HG03095 (cell line): ENCODE results near the gene KLK14.

ENCODE experiments used
- ATAC-seq: cut with Tn5 transposase; IDR thresholded peaks from one replicate; pipeline ENCODE4 v1.9.1; 2021; ENCODE audit warnings: moderate library complexity; ENCODE audit not compliant: unreplicated experiment

KLK14 gene

GRCh38 chr19:51089786-51090185 lies 7.1 kb upstream of the KLK14 start:
- ATAC-seq = no peak

DNA sequence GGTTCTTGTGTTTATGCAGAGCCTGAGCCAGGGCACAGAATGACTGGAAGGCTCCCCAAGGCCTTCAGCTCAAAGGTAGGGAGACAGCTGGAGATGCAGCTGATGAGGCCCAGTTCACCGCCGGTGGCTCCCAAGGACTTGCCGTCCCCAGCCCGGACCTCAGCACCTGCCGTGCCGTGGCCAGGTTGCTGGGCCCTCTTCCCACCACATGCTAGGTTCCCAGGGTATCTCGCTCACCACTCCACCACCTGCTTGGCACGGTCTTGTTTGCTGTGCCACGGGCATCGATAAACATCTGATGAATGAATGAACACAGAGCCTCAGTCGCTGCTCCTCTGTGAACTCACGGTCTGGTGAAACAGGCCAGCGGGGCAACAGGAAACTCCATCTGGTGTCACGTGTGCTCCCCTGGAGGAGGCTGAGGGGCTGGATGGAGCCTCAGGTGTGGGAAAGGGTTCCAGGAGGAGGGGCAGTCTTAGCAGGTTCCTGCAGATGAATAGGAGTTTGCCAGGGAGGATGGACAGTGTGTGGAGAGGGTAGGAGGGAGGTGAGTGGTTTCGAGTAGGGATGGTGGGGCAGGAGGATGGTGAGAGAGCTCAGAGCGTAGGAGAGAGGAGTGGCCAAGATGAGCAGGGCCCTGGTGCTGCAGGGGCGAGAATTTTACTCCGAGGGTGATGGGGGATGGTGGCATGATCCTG lies 3.6 kb upstream of the KLK14 start:
- ATAC-seq = no peak

GRCh38 chr19:51084505-51084904 lies 1.8 kb upstream of the KLK14 start:
- ATAC-seq = no peak

GRCh38 chr19:51083783-51084182 lies 1.1 kb upstream of the KLK14 start:
- ATAC-seq = no peak

DNA sequence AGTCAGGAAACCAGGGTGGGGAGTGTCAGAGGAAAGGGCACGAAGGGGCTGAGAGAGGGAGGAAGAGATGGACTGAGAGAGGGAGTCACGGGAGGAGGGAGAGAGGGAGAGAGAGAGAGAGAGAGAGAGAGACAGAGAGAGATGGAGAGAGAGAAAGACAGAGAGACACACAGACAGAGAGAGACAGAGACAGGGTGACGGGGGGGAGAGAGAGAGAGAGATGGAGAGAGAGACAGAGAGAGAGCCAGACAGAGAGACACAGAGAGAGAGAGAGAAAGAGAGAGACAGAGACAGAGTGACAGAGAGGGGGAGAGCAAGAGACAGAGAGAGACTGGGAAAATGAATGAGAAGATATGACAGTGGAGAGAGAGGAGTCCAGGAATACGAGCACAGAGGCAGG lies 494 bp upstream of the KLK14 start:
- no peak for ATAC-seq

DNA sequence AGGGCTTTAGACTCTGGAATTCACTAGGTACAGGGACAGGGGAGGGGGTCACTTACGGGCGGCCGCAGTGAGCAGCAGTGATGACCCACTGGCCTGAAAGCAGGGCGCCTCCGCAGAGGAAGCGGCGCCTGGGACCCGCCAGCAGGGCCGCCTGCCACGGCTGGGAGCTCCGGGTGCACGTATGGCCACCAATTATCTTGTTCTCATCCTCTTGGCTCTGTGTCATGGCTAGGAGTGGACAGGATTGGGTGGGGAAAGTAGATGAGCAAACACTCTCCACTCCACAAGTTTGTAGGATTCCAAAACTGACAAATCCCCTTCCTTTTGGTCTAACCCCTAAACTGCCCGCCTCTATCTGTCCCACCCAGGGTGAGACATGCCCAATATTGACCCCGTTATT lies 1.2 kb downstream of the KLK14 start:
- ATAC-seq = no peak

DNA sequence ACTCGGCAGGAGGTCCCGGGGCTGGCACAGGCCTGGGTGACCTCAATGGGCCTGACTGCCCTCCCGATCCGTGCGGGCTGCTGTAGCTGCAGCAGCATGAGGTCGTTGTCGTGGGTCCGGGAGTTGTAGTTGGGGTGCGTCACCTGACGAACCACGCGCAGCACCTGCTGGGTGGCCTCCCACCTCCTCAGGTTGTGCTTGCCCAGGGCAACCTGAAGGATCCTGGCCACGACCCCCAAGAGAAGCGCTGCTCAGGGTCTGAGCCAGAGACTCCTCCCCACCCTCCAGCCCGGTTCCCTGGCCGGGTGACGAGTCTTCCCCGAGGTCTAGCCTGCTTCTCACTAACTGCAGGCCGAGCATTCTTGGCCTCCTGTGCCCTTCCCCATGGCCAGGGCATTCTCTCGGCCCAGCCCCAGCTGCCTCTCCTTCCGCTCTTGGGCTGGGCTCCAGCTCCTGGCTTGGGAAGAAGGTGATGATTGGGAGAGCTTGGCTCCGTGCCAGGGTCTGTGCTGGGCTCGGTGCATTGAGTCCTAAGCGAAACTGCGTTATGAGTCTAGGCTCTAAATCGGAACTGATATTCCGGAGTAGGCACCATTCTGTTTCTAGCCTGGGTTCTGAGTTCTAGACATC lies 3.1 kb downstream of the KLK14 start:
- no peak for ATAC-seq

- no peak for ATAC-seq
Measured at GRCh38 chr19:51078731-51079130, 4.0 kb downstream of the KLK14 start.

DNA sequence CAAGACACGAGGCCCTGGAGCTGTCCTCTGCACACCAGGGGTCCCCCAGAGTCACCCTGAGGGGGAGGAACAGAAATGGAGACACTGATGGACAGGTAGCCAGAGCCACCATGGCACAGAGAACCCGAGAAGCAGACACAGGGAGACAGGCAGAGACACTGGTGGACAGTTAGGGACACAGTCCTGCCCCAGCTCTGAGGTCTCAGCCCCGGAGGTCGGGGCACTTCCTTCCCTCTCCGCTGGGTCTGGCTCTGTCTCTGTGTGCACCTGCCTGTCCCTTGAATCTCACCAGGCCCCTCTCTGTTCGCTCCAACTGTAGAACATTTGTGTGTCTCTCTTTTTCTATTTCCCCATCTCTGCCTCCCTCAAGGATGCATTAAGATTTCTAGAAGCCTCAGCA lies 4.6 kb downstream of the KLK14 start:
- ATAC-seq = no peak

- no peak for ATAC-seq
Measured at GRCh38 chr19:51076631-51077213, 6.0 kb downstream of the KLK14 start.

DNA sequence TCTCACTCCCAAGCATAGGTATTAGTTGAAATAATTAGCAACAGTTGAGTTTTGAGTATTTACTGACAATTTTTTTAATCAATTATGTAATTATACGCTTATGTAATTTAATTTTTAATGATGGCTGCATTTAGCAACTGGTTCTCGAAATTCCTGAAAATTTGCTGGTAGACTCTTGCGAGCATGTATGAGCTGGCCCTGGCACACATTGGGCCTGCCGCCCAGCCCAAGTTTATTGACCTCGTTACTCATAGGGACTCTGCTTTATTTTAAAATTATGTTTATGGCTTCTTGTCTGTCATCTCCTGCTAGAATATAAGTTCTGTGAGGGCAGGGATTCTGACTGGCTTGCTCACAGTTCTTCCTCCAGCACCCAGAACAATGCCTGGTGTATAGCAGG lies 6.7 kb downstream of the KLK14 start:
- no peak for ATAC-seq

GRCh38 chr19:51071095-51071405 lies 11.6 kb downstream of the KLK14 start:
- ATAC-seq = no peak

DNA sequence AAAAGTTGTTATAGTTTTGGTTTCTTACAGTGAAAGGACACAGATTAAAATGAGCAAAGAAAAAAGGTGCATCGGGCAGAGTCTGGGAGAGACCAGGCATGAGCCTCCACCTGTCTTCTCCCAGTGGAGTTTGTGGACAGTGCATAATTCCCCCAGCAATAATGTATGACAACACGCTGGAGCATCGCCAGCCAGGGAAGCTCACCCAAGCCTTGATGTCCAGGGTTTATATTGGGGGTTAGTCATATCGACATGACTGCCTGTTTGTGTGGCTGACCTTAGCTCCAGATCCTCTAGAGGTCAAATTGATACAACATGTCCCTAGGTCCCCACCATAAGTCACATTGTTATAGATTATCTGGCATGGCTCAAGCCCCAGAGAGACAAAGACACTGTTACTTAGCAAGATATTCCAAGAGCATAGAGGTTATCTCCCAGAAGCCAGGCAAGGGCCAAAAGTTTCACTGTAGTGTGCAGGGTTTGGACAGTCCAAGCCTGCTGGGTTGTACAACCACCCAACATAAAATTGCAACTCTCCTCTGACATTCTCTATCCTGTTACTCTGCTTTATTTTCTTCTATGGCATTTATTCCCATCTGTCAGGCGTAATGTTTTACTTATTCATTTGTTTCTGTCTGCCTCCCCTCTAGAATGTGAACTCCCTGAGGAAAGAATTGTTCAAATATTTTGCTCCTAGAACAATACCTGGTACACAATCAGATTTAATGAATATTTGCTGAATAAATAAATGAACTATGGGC lies 12.2 kb downstream of the KLK14 start:
- no peak for ATAC-seq

- ATAC-seq = no peak
Measured at GRCh38 chr19:51066393-51067186, 16.1 kb downstream of the KLK14 start.

- no peak for ATAC-seq
Measured at GRCh38 chr19:51065221-51065960, 17.3 kb downstream of the KLK14 start.

GRCh38 chr19:51064534-51065220 lies 18.0 kb downstream of the KLK14 start, which contains the start of gene KLK13:
TSS of gene KLK13 (minus strand) at chr19:51065092. CDS start at chr19:51065067, 25 bp downstream.
- ATAC-seq = no peak

GRCh38 chr19:51063664-51064063 lies 19.0 kb downstream of the KLK14 start:
- ATAC-seq = no peak

GRCh38 chr19:51060973-51061372 lies 21.7 kb downstream of the KLK14 start:
- ATAC-seq = no peak

- no peak for ATAC-seq
Measured at GRCh38 chr19:51060336-51060735, 22.4 kb downstream of the KLK14 start.

DNA sequence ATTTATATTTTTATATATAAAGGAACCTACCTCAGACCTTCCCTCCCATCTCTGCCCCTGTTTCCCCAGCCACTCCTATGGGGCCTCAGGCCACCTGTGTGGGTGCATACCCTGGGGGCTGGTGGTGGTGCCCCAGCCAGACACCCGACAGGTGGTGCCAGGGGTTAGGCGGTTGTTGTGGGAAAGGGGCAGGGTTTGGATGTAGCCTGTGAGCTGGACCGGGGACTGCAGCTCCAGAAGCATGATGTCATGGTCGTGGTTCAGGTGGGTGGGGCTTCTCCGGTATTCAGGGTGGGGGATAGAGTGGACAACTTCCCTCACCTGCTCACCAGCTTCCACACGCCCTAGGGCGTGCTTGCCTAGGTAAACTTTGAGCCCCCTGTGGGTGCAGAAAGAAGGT lies 23.0 kb downstream of the KLK14 start:
- no peak for ATAC-seq
